Hepatocyte (in vitro differentiated cells): Measurements from ENCODE around the gene CSTF3.

Experiments used
- CTCF ChIP-seq: fragments of 200-600 bp; sonication (generic); IDR thresholded peaks from 2 replicates; pipeline ENCODE4 v1.5.1; 2016; ENCODE audit warnings: antibody characterized with exemption, mild to moderate bottlenecking; ENCODE audit not compliant: poor library complexity
- EZH2 ChIP-seq: fragments of 200-600 bp; sonication (generic); IDR thresholded peaks from 2 replicates; pipeline ENCODE4 v1.6.1; 2016; ENCODE audit warnings: antibody characterized with exemption, mild to moderate bottlenecking, borderline replicate concordance

DNA sequence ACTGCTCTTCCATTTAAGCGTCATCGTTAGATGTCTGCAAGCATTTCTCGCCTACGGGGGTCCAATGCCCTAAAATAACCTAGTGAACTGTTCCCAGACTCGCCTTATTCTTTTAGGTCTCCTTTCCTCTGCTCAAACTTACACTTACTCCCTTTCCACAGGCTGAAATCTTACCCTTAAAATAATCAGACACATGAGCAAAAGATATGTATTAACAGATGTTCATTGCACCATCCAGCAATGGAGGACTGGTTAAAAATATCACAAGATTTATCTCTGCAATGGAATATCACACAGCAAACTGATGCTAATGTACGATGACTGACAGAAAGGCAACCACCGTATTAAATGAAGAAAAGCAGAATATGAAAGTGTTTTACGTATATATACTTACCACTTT lies 1.6 kb upstream of the CSTF3 start:
- no peak for TF ChIP-seq EZH2
- no peak for TF ChIP-seq CTCF
